Measurements from ENCODE around the gene PVALEF.

The PVALEF gene

DNA sequence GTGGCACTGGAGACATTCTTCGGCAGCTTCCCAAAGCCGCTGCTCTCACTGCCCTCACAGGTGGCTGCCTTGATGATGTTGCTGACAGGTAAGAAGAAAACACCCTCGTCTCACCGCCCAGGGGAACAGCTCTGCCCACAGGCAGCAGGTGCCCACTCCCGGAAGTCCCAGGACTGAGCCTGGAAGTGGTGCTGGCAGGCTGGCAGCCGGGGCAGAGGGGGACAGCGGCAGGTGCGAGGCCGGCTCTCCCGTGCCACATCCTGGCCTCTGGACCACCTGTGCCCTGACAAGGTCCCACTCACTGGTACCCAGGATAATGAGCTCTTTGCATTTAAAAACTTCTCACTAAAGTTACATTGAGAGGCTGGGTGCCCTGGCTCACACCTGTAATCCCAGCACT lies 37.0 kb downstream of the PVALEF start:
- no peaks in the 10 kb centered on the region for H3K27me3 ChIP-seq (ENCODE audit: insufficient read depth, low read depth, severe bottlenecking)
- TF ChIP-seq, protein P1, sequence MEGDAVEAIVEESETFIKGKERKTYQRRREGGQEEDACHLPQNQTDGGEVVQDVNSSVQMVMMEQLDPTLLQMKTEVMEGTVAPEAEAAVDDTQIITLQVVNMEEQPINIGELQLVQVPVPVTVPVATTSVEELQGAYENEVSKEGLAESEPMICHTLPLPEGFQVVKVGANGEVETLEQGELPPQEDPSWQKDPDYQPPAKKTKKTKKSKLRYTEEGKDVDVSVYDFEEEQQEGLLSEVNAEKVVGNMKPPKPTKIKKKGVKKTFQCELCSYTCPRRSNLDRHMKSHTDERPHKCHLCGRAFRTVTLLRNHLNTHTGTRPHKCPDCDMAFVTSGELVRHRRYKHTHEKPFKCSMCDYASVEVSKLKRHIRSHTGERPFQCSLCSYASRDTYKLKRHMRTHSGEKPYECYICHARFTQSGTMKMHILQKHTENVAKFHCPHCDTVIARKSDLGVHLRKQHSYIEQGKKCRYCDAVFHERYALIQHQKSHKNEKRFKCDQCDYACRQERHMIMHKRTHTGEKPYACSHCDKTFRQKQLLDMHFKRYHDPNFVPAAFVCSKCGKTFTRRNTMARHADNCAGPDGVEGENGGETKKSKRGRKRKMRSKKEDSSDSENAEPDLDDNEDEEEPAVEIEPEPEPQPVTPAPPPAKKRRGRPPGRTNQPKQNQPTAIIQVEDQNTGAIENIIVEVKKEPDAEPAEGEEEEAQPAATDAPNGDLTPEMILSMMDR (IDR thresholded peaks at IDR 0.05; ENCODE audit: low read depth, low read length): no peak
- peaks cover 92% of the 10 kb centered on the region for H3K36me3 ChIP-seq
- no peak overlapping the region for H3K4me3 ChIP-seq (ENCODE audit: low read depth, low read length)
- no peak for DNase-seq
- H3K27ac ChIP-seq: no peak overlapping the region
- no peaks in the 10 kb centered on the region for H3K9me3 ChIP-seq (ENCODE audit: severe bottlenecking)

DNA sequence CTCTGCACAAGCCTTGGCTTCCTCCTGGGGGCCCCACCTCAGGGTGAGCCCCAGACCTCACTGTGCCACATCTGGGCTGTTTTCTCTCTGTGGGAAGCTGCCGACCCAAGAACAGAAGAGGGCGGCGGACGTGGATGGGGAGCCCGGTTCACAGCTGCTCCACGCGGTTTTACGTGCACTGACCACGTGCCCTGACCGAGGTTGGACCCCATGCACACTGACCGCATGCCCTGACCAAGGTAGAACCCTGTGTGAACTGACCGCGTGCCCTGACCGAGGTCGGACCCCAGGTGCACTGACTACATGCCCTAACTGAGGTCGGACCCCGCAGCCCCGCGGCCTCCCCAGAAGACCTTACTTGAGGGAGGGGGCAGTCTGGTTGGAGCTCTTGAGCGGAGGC lies 37.8 kb downstream of the PVALEF start:
- H3K27me3 ChIP-seq (ENCODE audit: insufficient read depth, low read depth, severe bottlenecking): no peaks in the 10 kb centered on the region
- TF ChIP-seq, protein P1 (IDR thresholded peaks at IDR 0.05; ENCODE audit: low read depth, low read length): no peak
- DNase-seq: no peak
- H3K36me3 ChIP-seq: peaks cover 90% of the 10 kb centered on the region
- no peak overlapping the region for H3K4me3 ChIP-seq (ENCODE audit: low read depth, low read length)
- no peak overlapping the region for H3K27ac ChIP-seq
- no peaks in the 10 kb centered on the region for H3K9me3 ChIP-seq (ENCODE audit: severe bottlenecking)

DNA sequence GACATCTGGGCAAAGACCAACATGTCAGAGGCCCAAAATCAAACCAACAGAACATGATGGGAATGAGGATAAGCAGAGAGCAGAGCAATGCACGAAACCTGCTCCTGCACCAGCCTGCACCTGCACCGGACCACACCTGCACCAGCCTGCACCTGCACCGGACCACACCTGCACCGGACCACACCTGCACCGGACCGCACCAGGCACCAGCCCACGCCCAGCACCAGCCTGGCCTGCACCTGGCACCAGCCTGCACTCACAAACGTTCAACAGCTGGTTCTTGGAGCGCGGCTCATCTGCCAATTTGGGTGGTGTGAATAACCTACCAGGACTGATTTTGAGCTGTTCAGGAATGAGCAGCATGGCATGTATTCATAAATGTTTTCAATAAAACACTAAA lies 39.3 kb downstream of the PVALEF start:
- no peaks in the 10 kb centered on the region for H3K9me3 ChIP-seq (ENCODE audit: severe bottlenecking)
- H3K27me3 ChIP-seq (ENCODE audit: insufficient read depth, low read depth, severe bottlenecking): no peaks in the 10 kb centered on the region
- DNase-seq: no peak
- TF ChIP-seq, protein P1 (IDR thresholded peaks at IDR 0.05; ENCODE audit: low read depth, low read length): no peak
- no peak overlapping the region for H3K27ac ChIP-seq
- no peak overlapping the region for H3K4me3 ChIP-seq (ENCODE audit: low read depth, low read length)
- H3K36me3 ChIP-seq: peaks cover 87% of the 10 kb centered on the region

DNA sequence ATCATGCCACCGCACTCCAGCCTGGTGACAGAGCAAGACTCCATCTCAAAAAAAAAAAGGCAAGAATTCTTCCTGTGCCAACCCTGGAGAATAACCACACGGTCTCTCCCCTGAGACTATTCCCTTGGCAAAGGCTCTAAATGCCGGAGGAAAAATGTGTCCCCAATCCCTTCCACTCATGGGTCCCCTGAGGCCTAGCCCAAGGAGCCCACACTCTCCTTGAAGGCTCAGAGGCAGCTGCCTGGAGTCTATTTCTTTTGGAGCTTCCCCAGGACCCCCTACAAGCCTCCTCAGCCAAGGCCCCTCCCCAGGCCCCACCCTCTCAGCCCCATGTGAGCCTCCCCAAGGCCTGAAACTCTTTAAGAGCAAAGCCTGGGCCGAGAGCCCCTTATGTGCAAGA lies 40.9 kb downstream of the PVALEF start:
- Histone ChIP-seq H3K27me3 (ENCODE audit: insufficient read depth, low read depth, severe bottlenecking) (no peaks in the 10 kb centered on the region), H3K36me3 (peaks cover 75% of the 10 kb centered on the region), H3K27ac (no peak overlapping the region), H3K9me3 (ENCODE audit: severe bottlenecking) (no peaks in the 10 kb centered on the region), H3K4me3 (ENCODE audit: low read depth, low read length) (no peak overlapping the region)
- TF ChIP-seq, protein P1 (IDR thresholded peaks at IDR 0.05; ENCODE audit: low read depth, low read length): no peak
- DNase-seq: no peak

DNA sequence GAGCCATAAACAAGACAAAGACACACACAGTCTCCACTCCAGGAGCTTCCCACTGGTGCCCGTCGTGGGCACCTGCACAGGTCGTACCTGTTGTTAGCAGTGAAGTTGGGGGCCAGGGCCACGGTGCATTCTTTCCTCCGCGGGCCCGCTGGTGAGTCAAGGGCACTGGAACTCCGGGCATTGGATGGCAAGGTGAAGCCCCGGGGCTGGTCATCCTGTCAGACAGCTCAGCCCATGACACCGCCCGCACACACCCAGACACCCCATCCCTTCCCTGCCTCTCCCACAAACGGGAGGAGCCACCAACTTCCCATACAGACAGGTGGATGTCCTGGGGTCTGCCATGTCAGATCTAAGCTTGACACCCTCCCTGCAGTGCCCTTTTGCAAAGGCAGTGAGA lies 41.4 kb downstream of the PVALEF start:
- no peak overlapping the region for H3K27ac ChIP-seq
- no peak for DNase-seq
- H3K36me3 ChIP-seq: peaks cover 75% of the 10 kb centered on the region
- H3K9me3 ChIP-seq (ENCODE audit: severe bottlenecking): no peaks in the 10 kb centered on the region
- no peak overlapping the region for H3K4me3 ChIP-seq (ENCODE audit: low read depth, low read length)
- TF ChIP-seq, protein P1 (IDR thresholded peaks at IDR 0.05; ENCODE audit: low read depth, low read length): no peak
- H3K27me3 ChIP-seq (ENCODE audit: insufficient read depth, low read depth, severe bottlenecking): no peaks in the 10 kb centered on the region

Data from WERI-Rb-1 (cell line).